ENCODE measurements around the gene SLC7A8.

SLC7A8 gene

DNA sequence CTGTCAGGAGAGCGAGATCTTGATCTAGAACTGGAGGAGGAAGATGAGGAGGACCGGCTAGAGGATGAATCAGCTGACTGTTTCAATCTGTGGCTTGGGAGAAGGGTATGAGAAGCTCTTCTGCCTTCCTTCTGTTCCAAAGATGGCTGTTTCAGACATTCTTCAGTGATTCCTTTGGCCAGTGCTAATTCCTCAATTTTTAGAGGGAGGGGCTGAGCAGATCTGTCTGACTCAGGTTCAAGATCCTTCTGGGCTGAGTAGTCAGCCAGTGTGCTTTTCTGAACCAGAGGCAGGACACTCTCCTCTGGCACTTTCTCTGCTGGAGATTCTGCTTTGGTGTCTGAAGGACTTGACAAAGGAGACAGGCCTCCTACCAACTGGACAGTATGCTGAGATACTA is 103.7 kb downstream of the SLC7A8 start:
- no peak for FAIRE-seq
- DNase-seq (ENCODE audit: insufficient read length, low spot score) = no peak
- TF ChIP-seq SPI1 (IDR thresholded peaks at IDR 0.05; ENCODE audit: low read depth, low read length) = no peak
- TF ChIP-seq POLR2A (IDR thresholded peaks at IDR 0.05; ENCODE audit: low read depth, low read length) = no peak
- TF ChIP-seq POU2F2 (IDR thresholded peaks at IDR 0.05; ENCODE audit: low read depth, low read length) = no peak
- TF ChIP-seq TAF1 (IDR thresholded peaks at IDR 0.05; ENCODE audit: low read depth, low read length) = no peak
- no peak for TF ChIP-seq POLR2AphosphoS5 (IDR thresholded peaks at IDR 0.05; ENCODE audit: low read depth, low read length)
- no peak for TF ChIP-seq PAX5 (IDR thresholded peaks at IDR 0.05; ENCODE audit: insufficient read depth, low read length, severe bottlenecking)

- TF ChIP-seq PAX5 (IDR thresholded peaks at IDR 0.05; ENCODE audit: insufficient read depth, low read length, severe bottlenecking) = no peak
- TF ChIP-seq POU2F2 (IDR thresholded peaks at IDR 0.05; ENCODE audit: low read depth, low read length) = no peak
- TF ChIP-seq POLR2A (IDR thresholded peaks at IDR 0.05; ENCODE audit: low read depth, low read length) = no peak
- TF ChIP-seq SPI1 (IDR thresholded peaks at IDR 0.05; ENCODE audit: low read depth, low read length) = no peak
- no peak for TF ChIP-seq POLR2AphosphoS5 (IDR thresholded peaks at IDR 0.05; ENCODE audit: low read depth, low read length)
- TF ChIP-seq TAF1 (IDR thresholded peaks at IDR 0.05; ENCODE audit: low read depth, low read length) = no peak
- FAIRE-seq (no peak), DNase-seq (ENCODE audit: insufficient read length, low spot score) (no peak)
Observed at GRCh38 chr14:23078692-23079116, 104.8 kb downstream of the SLC7A8 start.

DNA sequence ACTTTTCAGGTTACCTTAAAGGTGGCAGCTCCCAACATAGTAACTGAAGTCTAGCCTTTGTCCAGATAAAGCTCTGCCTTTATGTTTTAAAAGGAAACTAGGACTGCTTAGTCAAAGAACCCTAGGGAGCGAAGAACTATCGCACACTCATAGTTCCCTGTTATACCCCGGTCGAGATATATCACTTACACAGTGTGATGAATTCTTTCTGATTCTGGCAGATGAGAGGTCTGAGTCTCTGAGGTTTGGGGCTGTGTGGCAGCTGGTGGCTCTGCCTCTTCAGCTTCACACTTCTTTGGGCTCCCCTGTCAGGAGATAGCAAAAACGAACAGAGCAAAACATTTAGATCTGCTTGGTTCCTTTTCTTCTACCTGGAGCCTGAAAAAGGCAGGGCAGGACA is 105.5 kb downstream of the SLC7A8 start:
- no peak for FAIRE-seq
- no peak for DNase-seq (ENCODE audit: insufficient read length, low spot score)
- no peak for TF ChIP-seq SPI1 (IDR thresholded peaks at IDR 0.05; ENCODE audit: low read depth, low read length)
- TF ChIP-seq POU2F2 (IDR thresholded peaks at IDR 0.05; ENCODE audit: low read depth, low read length) = no peak
- TF ChIP-seq POLR2AphosphoS5 (IDR thresholded peaks at IDR 0.05; ENCODE audit: low read depth, low read length) = no peak
- TF ChIP-seq TAF1 (IDR thresholded peaks at IDR 0.05; ENCODE audit: low read depth, low read length) = no peak
- TF ChIP-seq PAX5 (IDR thresholded peaks at IDR 0.05; ENCODE audit: insufficient read depth, low read length, severe bottlenecking) = no peak
- no peak for TF ChIP-seq POLR2A (IDR thresholded peaks at IDR 0.05; ENCODE audit: low read depth, low read length)

DNA sequence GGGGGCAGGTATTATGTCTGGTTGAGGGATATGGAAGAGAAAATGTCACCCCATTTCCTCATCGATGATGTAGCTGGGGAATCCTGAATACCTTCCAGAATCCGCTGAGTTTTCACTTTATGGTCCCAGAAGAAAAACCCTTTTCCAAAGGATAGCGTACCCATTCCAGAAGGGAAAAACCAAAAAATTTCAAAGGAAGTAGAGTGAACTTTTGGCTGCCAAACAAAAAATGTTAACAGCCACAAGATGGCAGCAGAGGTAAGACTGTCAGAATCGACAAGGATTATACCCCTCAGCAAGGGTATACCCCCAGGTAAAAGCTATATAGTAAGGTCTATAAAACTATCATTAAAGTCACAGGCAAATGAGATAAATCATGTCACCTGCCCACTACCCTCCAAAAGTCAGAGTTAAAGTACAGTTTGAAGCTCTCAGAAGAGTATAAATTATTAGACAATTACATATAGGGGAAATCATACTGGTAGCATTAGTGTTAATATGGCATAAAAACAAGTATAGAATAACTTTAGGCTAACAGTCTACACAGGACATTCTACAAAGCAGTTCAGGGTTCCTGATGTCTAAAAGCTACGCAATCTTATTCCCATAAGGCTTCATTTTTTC is 106.6 kb downstream of the SLC7A8 start:
- peak; percentile 56 for FAIRE-seq
- TF ChIP-seq POLR2A (IDR thresholded peaks at IDR 0.05; ENCODE audit: low read depth, low read length) (no peak), PAX5 (IDR thresholded peaks at IDR 0.05; ENCODE audit: insufficient read depth, low read length, severe bottlenecking) (no peak), TAF1 (IDR thresholded peaks at IDR 0.05; ENCODE audit: low read depth, low read length) (no peak), SPI1 (IDR thresholded peaks at IDR 0.05; ENCODE audit: low read depth, low read length) (no peak), POU2F2 (IDR thresholded peaks at IDR 0.05; ENCODE audit: low read depth, low read length) (no peak)
- DNase-seq (ENCODE audit: insufficient read length, low spot score) = no peak
